HG02623 (cell line): ENCODE results near the gene EARS2.
A peak's percentile ranks its signal among the peaks of the same experiment; 100 is the strongest.
"Not testable (repeated sequence)": the region's sequence is repeated elsewhere in the genome, so short reads cannot be mapped to it uniquely, and the experiment has no call there.

ENCODE experiments used
- ATAC-seq: cut with Tn5 transposase; IDR thresholded peaks from one replicate; pipeline ENCODE4 v1.9.1; 2021; ENCODE audit warnings: moderate library complexity; ENCODE audit not compliant: unreplicated experiment

EARS2 gene

DNA sequence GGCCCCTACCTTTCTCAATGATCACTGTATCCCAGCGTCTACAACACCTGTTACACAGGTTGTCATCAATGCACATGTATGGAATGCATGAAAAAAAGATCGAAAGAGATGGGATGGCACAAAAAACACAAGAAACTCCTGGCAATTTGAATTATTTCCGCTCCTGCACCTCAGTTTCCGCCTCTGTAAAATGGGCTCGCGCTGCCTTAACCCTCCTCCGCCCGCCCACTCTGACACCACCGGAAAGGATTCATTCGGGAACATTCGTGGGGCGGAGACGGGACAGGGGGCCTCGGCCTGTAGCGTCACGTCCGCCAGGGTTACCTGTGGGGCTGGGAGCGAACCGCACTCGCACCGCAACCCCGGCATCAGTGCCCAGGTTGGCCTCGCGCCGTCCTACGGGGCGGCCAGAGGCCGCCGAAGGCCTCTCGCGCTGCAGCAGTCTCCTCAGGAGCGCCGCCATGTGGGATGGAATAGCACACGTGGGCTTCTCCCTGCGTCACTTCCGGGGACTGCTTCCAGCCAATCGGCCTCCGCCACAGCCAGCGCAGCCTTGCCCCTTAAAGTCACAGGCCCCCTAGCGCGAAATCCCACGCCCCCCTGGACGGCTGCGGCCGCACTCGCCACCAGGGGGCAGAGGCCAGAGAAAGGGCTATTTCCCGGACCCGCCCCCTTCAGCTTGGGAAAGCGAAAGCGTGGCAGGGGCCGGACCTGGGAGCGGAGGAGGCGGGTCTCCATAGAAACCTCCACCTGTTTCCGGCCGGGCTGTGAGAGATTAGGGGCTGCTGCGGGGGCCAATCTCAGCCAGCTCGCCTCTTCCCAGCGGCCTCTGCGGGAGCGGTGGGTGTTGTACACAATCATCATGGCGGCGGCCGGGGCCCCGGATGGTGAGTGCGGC lies at the start of gene EARS2, which contains the start of gene UBFD1:
TSS of gene EARS2 (minus strand) at position 470 of the 898 bp plus-strand sequence. CDS start at position 463, 7 bp downstream.
TSS of gene UBFD1 (plus strand) at position 847 of the 898 bp plus-strand sequence. CDS start at position 863, 16 bp downstream.
- peak; percentile 86 for ATAC-seq

DNA sequence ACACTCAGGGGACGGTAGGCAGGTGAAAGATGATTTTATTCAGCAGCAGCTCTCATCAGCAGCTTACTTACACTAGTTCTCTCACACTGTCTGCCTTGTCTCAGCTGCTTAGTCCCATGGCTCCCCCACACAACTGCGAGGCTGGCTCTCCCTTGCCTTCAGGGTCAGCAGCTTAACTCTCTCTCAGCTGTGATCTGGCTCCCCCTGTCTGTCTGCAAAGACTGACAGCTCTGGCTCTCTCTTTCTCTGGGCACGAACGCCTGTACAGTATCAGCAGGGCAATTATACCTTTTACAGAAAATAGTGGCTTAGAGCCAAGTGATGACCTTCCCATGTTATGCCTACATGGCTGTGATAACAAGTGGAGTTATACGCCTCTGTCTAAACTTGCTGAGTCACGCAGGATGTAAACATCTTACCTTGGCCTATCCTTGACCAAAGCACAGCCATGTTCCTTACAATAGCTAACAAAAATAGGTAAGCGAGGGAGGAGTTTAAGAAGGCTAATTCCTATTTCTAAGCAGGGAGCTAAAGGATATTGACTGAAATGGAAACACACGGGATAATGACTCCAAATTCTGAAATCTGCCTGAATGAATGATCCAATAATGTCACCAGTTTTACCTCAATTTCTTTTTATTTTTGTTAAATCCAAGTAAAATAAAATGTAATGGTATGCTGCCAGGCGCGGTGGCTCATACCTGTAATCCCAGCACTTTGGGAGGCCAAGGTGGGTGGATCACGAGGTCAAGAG lies 40.0 kb upstream of the EARS2 start:
- no peak for ATAC-seq

DNA sequence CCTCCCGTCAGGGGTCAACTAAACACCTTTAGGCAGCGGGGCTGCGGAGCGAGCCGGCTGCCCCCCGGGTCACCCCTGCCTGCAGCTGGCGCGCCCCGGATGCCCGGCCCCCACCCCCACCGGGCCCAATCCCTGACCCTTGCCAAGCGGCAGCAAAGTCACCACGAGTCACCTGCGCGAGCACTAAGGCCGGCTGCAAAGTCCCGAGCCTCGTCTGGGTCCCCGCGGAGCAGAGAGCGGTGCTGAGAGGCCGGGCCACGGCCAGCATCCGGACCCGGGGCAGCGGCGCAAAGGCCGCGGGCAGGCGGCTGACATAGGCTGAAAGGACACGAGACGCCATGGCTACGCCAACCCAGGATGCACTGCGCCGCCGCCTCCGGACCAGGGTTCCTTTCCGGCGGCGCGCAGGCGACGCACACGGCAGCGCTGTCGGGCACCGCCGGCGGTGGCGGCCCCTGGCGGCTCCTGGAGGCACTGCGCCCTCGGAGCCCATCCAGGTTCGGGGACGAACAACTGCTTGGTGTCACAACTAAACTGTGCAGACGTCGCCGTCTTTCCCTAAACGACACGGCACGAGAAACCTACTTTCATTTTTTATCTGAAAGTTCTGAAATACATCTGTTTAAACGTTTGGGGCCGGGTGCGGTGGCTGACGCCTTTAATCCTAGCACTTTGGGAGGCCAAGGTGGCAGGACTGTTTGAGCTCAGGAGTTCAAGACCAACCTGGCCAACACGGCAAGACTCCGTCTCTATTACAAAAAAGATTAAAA lies 39.0 kb upstream of the EARS2 start, which contains the start of gene NDUFAB1:
TSS of gene NDUFAB1 (minus strand) at position 366 of the 770 bp plus-strand sequence. CDS start at position 340, 26 bp downstream.
- peak; percentile 80 for ATAC-seq

DNA sequence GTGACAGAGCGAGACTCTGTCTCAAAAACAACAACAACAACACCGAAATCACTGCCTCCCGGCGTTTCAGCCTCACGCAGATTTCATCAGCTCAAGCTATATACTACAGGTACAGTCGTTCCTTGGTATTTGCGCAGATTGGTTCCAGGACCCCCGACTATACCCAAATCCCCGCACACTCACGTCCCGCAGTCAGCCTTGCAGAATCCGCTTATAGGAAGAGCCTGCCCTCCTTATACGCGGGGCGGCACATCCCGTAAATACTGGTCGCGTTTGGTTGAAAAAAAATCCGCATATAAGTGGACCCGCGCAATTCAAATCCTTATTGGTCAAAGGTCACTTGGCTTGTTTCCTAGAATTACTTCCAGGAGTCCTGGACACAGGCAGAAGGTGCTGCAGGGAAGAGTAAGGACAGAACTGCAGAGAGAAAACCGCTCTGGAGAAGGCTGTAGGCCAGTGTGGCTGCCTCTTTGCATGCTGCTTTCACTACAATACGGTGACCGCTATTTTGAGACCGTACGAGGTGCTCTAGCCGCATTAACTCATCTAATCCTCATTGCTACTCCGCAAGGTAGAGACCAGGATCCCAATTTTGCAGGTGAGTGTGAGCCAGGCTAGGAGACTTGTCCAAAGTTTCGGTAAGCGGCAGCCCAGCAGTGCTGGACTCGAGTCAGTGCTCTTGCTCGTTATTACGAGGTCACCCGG lies 38.2 kb upstream of the EARS2 start:
- no peak for ATAC-seq

DNA sequence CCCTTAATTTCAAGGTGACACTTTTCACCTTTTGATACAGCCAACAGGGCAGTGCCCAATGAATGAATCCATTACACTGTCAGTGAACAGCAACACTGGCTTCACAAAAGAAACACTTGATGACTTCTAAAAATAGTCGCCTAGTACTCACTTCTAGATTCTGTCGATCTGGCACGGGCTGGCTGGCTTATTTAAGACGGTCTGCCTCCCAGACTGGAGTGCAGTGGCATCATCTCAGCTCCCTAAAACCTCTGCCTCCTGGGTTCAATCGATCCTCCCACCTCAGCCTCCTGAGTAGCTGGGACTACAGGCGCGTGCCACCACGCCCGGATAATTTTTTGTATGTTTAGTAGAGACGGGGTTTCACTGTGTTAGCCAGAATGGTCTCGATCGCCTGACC lies 37.0 kb upstream of the EARS2 start:
- no peak for ATAC-seq

DNA sequence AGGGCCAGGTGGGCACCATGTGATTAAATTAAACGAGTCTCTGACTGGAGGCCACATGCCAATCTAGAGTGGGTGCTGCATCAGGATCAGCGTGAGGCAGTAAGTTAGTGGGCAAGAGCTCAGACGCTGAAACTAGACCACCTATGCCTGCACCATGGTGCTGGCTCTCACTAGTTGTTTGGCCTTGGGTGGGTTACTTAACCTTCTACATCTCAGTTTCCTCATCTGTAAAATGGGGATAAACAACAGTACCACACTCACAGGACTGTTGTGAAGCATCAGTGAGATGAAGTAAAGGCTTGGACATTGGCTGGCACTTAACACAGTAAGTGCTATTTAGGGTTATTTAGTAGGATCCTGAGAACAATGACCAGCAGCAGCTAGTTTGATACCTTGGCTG lies 33.0 kb upstream of the EARS2 start:
- ATAC-seq, result no peak

DNA sequence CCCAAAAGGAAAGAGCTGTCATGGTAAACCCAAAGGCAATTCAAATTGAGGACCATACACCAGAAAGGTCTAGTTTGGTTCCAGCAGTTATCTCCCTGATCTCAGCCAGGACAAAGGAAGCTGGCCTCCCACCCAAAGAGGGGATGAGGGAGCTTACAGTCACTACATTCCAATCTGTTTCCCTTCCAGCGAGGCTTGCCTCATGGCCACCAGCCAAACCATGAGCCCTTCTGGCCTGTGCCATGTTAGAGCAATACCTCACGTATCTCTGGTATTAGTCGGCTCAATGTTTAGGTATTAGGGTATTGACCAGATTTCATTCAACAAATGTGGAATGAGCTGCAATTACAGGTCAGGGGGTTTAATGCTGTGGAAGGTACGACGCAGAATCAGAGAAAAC lies 30.6 kb upstream of the EARS2 start:
- ATAC-seq, result no peak

DNA sequence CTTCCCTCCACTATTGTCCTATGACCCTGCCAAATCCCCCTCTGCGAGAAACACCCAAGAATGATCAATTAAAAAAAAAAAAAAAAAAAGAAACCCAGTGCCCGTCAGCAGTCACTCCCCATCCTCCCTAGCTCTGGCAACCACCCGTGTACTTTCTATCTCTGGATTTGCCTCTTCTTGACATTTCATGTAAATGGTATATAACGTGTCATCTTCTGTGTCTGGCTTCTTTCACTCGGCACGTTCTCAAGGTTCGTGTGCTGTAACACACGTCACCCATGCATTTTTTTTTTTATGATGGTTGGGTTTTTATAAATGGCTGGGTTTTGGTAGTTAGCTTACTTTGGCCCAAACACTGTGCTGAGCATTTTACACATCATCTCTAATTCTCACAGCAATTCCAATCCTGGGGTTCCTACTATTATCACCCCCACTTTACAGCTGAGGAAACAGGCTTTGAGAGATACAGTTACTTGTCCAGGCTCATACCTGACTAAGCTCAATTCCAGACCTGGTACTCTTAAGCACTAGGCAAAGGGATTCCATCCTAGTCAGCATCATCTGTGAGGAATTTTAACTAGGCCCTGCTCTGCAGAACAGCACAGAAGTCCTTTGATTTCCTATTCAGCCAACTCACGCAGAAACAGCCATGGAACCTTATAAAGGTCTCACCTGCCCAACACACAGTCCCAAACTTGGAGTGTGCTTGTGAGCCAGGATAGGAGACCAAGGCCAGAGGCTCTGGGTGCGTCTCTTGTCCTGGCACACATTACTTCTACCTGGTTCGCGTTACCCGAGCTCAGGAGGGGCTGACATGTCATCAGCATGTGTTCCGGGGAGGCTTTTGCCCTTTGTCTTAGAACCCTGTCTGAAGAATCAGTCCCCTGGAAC lies 27.3 kb upstream of the EARS2 start:
- no peak for ATAC-seq

DNA sequence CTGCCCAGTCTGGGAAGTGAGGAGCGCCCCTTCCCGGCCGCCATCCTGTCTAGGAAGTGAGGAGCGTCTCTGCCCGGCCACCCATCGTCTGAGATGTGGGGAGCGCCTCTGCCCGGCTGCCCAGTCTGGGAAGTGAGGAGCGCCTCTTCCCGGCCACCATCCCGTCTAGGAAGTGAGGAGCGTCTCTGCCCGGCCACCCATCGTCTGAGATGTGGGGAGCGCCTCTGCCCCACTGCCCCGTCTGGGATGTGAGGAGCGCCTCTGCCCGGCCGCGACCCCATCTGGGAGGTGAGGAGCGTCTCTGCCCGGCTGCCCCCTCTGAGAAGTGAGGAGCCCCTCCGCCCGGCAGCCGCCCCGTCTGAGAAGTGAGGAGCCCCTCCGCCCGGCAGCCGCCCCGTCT lies 26.1 kb upstream of the EARS2 start:
- not testable (repeated sequence) for ATAC-seq

DNA sequence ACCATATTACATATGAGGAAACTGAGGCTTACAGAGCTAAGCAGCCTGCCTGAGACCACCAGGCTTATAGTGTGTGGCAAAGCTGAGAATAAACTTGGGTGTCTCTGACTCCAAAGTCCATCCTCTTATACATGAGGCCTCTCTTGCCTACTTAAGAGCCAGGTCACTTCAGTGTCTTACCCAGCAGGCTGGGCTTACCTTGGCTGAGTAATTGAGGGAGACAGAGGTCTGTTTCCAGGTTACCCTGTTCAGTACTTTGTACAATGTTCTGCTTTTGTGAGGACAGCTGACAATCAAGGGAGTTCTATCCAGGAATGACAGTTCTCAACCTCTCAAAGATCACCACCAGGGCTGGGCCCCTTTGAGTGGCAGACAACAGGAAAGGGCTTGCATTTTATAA lies 24.6 kb upstream of the EARS2 start:
- ATAC-seq, result no peak

DNA sequence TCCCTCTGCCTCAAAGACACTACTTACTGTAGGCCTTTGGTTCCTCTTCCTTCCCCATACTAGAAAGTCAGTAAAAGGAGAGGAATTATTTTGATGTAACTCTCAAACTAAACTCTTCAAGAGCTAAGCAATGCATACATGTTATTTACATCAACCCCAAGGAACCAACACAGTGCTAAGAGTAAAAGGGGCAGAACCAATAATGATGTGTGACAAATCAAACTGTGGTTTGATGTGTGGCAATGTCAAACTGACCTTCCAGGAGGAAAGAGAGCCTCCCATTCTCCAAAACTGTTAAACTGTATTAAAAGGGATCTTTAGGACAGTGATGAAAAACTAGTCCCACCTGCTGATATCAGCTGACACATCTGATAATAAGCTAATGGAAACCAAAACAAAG lies 23.2 kb upstream of the EARS2 start:
- ATAC-seq, result no peak

DNA sequence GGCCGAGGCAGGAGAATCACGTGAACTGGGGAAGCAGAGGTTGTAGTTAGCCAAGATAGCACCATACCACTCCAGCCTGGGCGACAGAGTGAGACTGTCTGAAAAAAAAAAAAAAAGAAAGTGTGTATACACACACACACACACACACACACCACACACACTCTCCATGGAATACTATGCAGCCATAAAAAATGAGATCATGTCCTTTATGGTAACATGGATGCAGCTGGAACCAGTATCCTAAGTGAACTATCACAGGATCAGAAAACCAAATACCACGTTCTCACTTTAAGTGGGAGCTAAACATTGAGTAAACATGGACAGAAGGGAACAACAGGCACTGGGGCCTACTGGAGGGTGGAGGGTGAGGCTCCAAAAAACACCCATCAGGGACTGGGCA lies 22.2 kb upstream of the EARS2 start:
- no peak for ATAC-seq

DNA sequence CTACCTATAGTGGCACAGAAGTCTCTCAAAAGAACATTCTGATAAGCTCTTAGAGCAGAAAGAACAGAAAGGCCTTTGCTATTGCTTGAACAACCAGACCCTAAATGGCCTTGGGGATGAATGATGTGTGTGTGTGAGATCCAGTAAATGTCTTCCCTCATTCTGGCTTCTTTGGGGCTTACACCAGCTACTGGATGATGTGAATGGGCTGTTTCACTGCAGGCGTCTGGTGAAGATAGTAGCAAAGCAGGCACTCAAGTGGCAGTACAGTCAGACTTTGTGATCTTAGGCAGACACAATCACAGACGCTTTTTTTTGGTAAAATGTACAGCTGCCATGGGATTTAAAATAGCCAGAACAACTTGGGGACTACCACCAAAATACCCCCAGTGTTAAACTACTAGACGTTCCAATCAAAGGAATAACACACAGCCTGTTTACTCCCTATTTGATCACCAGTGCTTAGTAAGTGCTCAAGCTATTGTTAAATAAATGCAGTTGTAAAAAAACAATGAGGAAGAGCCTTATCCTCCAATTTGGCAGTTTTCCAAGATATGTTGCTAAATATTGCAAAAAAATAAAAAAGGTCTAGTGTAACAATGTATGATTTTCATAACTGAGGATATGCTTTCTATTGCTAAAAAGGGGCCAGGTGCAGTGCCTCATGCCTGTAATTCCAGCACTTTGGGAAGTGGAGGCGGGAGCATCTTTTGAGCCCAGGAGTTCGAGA lies 21.1 kb upstream of the EARS2 start:
- no peak for ATAC-seq

DNA sequence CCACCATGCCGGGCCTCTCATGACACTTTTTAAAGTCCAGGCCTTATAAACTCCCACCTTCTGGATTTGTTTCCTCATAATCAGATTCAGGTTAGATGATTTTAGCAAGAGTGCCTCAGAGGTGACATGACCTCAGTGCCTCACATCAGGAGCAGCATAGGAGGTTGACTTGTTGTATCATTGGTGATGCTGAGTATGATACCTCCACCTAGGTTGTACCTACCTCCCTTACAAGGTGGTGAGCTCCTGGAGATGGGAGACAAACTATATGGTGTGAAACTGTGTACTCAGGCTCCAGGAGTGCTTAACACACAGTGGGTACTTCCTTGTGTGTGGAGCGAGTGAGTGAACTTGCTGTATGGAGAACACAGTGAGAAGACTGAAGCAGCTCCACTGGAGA lies 20.3 kb upstream of the EARS2 start:
- no peak for ATAC-seq

DNA sequence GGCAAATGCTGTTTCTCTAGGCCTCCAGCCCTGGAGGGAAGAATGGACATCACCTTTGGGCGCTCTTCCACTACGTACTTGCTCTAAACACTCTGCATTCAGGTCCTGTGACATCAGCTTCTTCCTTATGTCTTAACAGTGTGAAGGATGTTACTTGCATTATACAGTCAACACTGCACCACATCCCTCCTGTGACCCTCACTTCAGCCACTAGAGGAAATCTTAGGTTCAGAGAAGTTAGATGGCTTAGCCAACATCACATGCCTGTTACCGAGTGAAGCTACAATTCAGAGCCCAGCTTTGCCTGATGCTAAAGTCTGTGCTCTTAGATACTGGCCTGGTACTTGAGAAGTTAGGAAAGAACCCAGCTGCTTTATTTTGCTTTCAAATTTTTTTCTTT lies 18.7 kb upstream of the EARS2 start:
- no peak for ATAC-seq

DNA sequence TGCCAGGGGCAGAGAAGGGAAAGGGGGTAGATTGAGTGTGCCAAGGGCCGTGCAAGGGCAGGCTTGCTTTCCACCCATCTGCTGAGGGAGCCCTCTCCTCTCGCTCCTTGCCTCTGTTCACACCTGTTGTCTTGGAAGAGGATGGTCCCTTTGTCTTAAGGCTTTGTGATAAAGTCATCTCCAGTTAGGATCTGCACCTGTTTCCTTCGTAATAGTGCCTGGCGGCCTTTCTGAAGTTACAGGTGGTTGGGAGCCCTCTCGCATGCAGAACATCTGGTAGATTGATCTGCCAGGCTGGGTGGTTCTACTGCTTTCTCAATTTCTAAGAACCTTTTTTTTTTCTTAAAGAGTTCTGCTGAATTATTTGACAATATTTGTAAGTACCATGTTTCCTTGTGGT lies 16.7 kb upstream of the EARS2 start:
- no peak for ATAC-seq

DNA sequence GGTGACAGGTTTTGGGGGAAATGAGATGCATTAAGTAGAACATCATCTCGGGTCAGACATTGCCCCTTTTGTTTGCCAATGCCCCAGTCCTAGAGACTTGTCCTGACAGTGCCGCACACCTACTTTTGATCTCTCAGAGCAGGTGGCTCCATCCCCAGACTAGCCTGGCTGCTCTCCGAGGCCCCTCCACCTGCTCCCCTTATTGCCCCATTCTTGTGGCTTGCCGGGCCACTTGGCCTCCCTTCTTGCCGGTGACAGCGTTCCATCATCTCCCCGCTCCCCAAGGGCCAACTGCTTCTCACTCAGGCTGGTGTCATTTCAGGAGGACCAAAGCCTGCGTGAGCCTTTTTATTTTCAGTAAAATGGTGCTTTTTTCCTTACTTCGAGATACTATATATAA lies 15.2 kb upstream of the EARS2 start:
- no peak for ATAC-seq

DNA sequence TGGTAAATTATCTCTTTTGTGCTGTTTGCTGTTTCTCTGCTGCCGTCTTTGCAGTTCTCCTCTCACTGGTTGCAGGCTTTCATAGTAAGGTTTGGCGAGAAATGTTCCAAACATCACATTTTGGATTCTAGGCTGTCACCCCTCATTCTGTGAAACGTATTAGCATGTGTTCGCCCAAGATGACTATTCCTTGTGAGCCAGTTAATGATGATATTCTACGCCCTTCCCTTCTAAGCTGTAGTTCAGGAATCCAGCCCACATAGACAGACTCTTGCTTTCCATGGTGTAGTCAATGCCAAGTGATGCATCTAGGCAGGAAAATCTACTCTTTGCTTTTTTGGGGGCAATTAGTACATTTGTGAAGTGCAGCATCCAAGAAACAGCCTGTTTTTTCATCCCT lies 14.7 kb upstream of the EARS2 start:
- ATAC-seq, result no peak
